Stimulated activated naive B cell treated with anti-CD40 and anti-IgM and Interleukin-4, amounts not matched to agents 10 μg/mL and 1 μg/mL and 100 μg/mL, for 72 hours (primary cell): ENCODE measurements around the gene NKAIN1.
A peak's percentile ranks its signal among the peaks of the same experiment; 100 is the strongest.
"Not testable (repeated sequence)": the region's sequence is repeated elsewhere in the genome, so short reads cannot be mapped to it uniquely, and the experiment has no call there.

Source experiments
- ATAC-seq, 2 donors: fragments of 150-1000 bp; cut with Tn5 transposase; replicated peaks; 2 replicates each; pipeline ENCODE4 v1.10.0; 2021; ENCODE audit warnings: moderate library complexity in 1 of 2
- DNase-seq: peaks from one replicate; pipeline ENCODE4 v3.0.0; 2021
- H3K27ac Mint-ChIP-seq: one replicate; pipeline ENCODE4 v1.8.0; 2022; ENCODE audit warnings: mild to moderate bottlenecking, mixed read lengths
- H3K27me3 Mint-ChIP-seq, 2 donors: one replicate each; pipeline ENCODE4 v1.8.0; 2022; ENCODE audit warnings: mixed read lengths in 2 of 2
- H3K36me3 Mint-ChIP-seq, 2 donors: one replicate each; pipeline ENCODE4 v1.8.0; 2022; ENCODE audit warnings: mixed read lengths in 2 of 2, mild to moderate bottlenecking in 1 of 2
- H3K4me1 Mint-ChIP-seq, 2 donors: one replicate each; pipeline ENCODE4 v1.8.0; 2022; ENCODE audit warnings: mixed read lengths in 2 of 2, mild to moderate bottlenecking in 1 of 2
- H3K4me3 Mint-ChIP-seq, 2 donors: one replicate each; pipeline ENCODE4 v1.8.0; 2022; ENCODE audit warnings: mild to moderate bottlenecking in 2 of 2, mixed read lengths in 2 of 2, moderate library complexity in 1 of 2
- H3K9me3 Mint-ChIP-seq, 2 donors: one replicate each; pipeline ENCODE4 v1.8.0; 2022; ENCODE audit warnings: mixed read lengths in 2 of 2, mild to moderate bottlenecking in 1 of 2

The NKAIN1 gene

GRCh38 chr1:31198600-31198999 is 41.1 kb downstream of the NKAIN1 start:
- H3K27ac Mint-ChIP-seq, result no peak overlapping the region
- DNase-seq (no peak), ATAC-seq (no peak)
- no peaks in the 10 kb centered on the region for H3K4me1 Mint-ChIP-seq
- no peak overlapping the region for H3K4me3 Mint-ChIP-seq
- no peaks in the 10 kb centered on the region for H3K9me3 Mint-ChIP-seq
- no peaks in the 10 kb centered on the region for H3K36me3 Mint-ChIP-seq
- peaks cover 9 to 20% of the 10 kb centered on the region in 2 donors for H3K27me3 Mint-ChIP-seq

DNA sequence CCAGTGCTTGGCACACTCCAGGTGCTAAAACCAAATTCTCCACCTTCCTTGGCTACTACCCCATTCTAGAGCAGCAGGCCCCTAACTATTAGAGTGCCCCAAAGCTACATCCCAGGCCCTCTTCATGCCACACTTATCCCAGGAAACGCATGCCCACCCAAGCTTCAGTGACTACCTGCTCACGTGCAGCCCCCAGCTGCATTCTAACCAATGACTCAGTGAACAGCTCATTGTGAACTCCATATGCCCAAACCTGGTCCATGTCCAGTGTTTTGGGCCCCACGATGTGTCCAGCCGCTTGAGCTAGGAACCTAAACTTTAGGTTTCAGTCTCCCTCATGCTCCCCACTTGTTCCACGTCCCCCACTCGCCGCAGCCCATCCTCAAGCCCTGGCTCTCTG is 41.5 kb downstream of the NKAIN1 start:
- Mint-ChIP-seq H3K27ac (no peak overlapping the region), H3K9me3 (no peaks in the 10 kb centered on the region), H3K4me3 (no peak overlapping the region), H3K4me1 (no peaks in the 10 kb centered on the region), H3K27me3 (peaks cover 9 to 20% of the 10 kb centered on the region in 2 donors), H3K36me3 (no peaks in the 10 kb centered on the region)
- no peak for DNase-seq
- no peak for ATAC-seq

DNA sequence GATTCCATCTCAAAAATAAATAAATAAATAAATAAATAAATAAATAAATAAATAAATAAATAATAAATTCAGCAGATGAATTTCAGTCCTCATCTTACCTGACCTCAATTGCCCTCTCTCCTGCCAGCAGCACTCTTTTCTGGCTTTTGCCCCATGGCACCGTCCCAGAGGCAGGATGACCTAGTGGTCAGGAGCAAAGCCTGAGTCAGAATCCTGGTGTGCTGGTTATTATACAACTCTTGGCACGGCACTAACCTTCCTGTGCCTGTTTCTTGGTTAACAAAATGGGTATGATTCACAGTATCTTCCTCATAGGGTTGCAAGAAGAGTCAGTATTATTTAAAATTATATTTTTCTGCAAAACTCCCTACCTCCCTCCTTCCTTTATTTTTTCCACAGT is 43.0 kb downstream of the NKAIN1 start:
- DNase-seq (no peak), ATAC-seq (no peak)
- no peak overlapping the region for H3K4me3 Mint-ChIP-seq
- no peaks in the 10 kb centered on the region for H3K4me1 Mint-ChIP-seq
- H3K9me3 Mint-ChIP-seq, result no peaks in the 10 kb centered on the region
- H3K36me3 Mint-ChIP-seq, result no peaks in the 10 kb centered on the region
- H3K27ac Mint-ChIP-seq, result no peak overlapping the region
- peaks cover 9 to 20% of the 10 kb centered on the region in 2 donors for H3K27me3 Mint-ChIP-seq

GRCh38 chr1:31195267-31195666 is 44.4 kb downstream of the NKAIN1 start:
- H3K27ac Mint-ChIP-seq, ATAC-seq, H3K36me3 Mint-ChIP-seq, H3K4me1 Mint-ChIP-seq, DNase-seq, H3K9me3 Mint-ChIP-seq, H3K4me3 Mint-ChIP-seq: not testable (repeated sequence)
- H3K27me3 Mint-ChIP-seq, result peaks cover 14 to 20% of the 10 kb centered on the region in 2 donors

GRCh38 chr1:31193729-31194128 is 46.0 kb downstream of the NKAIN1 start:
- H3K4me3 Mint-ChIP-seq, result no peak overlapping the region
- no peak overlapping the region for H3K27ac Mint-ChIP-seq
- ATAC-seq (no peak), DNase-seq (no peak)
- H3K4me1 Mint-ChIP-seq, result no peaks in the 10 kb centered on the region
- no peaks in the 10 kb centered on the region for H3K36me3 Mint-ChIP-seq
- no peaks in the 10 kb centered on the region for H3K9me3 Mint-ChIP-seq
- peaks cover 9 to 10% of the 10 kb centered on the region in 2 donors for H3K27me3 Mint-ChIP-seq

- Mint-ChIP-seq H3K9me3 (no peaks in the 10 kb centered on the region), H3K36me3 (no peaks in the 10 kb centered on the region), H3K27me3 (peaks cover 11 to 19% of the 10 kb centered on the region in 2 donors), H3K4me3 (no peak overlapping the region), H3K27ac (no peak overlapping the region), H3K4me1 (no peaks in the 10 kb centered on the region)
- no peak for ATAC-seq
- DNase-seq, result no peak
These were observed 48.4 kb downstream of the NKAIN1 start for GRCh38 chr1:31191281-31191680.

DNA sequence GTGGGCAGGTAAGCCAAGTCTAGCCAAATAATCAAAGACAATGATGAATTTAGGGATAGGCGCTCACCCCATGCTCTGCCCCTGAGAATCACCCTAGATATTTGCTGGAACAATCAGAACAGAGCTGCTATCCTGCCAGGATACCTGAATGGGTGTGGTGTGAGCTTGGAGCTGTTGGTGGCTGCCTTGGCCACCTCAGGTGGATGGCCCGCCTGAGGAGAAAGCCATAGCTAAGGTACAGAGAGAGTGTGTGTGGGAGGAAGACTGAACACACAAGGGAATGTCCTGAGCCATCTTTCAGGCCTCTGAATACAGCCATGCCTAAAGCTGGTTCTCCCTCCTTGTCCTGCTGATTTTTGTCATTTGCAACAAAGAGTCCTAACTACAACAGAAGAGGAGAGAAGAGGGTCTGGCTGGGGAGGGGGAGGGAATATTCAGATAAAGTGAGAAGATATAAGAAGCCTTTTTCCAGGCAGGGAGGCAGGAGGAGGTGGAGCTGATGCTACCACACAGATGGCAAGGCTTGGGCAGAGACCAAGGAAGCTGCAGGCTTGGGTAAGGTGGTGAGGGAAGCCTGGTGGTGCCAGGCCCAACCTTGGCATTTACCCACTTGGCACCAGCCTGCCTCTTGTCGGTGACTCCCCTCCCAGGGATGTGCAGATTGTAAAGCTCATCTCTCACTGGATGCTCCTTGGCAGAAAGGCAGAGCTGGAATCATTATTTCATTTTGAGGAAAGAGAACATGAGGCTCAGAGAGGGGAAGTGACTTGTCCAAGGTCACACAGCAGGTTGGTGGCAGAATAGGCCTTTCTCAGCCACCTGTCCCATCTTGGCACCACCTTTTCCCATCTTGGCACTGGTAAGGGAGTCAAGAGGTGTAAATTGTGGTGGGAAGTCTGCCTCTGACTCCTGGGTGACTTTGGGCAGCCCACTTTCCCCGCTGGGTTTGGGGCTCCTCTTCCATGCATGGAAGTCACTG is 49.7 kb downstream of the NKAIN1 start:
- no peak overlapping the region for H3K27ac Mint-ChIP-seq
- ATAC-seq (no peak), DNase-seq (no peak)
- H3K4me1 Mint-ChIP-seq, result no peaks in the 10 kb centered on the region
- no peaks in the 10 kb centered on the region for H3K36me3 Mint-ChIP-seq
- no peak overlapping the region for H3K4me3 Mint-ChIP-seq
- peaks cover 11 to 12% of the 10 kb centered on the region in 2 donors for H3K27me3 Mint-ChIP-seq
- no peaks in the 10 kb centered on the region for H3K9me3 Mint-ChIP-seq

- peak; percentile 18 for DNase-seq
These were observed 55.6 kb downstream of the NKAIN1 start for GRCh38 chr1:31183927-31184554.

DNA sequence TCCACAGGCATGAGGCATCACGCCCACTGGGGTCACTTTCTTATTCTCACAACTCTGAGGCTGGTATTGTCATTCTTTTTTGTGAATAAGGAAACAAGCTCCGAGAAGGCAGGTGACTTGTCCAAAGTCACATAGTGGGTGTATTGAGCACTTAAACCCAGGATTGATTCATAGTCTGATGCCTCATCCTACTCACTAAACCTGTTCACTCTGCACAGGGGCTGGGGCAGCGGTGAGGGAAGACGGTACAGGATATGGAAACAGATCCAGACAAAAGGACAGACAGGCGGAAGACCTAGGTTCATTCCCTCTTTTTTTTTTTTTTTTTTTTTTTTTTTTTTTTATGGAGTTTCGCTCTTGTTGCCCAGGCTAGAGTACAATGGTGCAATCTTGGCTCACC is 56.6 kb downstream of the NKAIN1 start:
- DNase-seq, result no peak
- no peak for ATAC-seq
- H3K9me3 Mint-ChIP-seq, result no peaks in the 10 kb centered on the region
- H3K36me3 Mint-ChIP-seq, result no peaks in the 10 kb centered on the region
- H3K4me3 Mint-ChIP-seq, result no peak overlapping the region
- no peak overlapping the region for H3K27ac Mint-ChIP-seq
- H3K27me3 Mint-ChIP-seq, result peaks cover 48 to 63% of the 10 kb centered on the region in 2 donors
- peaks cover 6 to 18% of the 10 kb centered on the region in 2 donors for H3K4me1 Mint-ChIP-seq

More at GRCh38 chr1:31183927-31184554, 55.6 kb downstream of the NKAIN1 start:
- ATAC-seq, result no peak
- Mint-ChIP-seq H3K4me3 (no peak overlapping the region), H3K27ac (no peak overlapping the region), H3K4me1 (peaks cover 6 to 18% of the 10 kb centered on the region in 2 donors), H3K27me3 (peaks cover 44 to 58% of the 10 kb centered on the region in 2 donors), H3K36me3 (no peaks in the 10 kb centered on the region), H3K9me3 (no peaks in the 10 kb centered on the region)

DNA sequence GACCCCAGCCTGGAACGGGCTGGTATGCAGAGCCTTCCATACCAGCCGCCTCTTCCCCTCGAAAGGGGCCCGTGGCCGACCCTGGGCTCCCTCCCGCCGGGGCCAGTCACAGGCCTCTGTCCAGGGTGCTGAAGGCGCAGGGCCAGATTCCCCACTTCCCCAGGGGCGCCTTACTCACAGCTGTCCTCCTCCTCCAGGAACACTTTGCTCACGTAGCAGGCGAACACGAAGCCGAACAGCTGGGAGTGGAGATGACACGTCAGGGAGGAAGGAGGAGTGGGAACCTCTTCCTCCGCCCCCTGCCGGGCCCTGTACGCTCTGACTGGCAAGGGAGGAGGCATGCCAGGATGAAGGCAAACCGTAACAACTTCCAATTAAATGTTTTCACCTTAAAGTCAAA is 57.3 kb downstream of the NKAIN1 start:
- DNase-seq (peak; percentile 24), ATAC-seq (peak; percentile 61 to 62)
- peaks cover 52 to 60% of the 10 kb centered on the region in 2 donors for H3K27me3 Mint-ChIP-seq
- H3K27ac Mint-ChIP-seq, result no peak overlapping the region
- no peaks in the 10 kb centered on the region for H3K36me3 Mint-ChIP-seq
- H3K4me1 Mint-ChIP-seq, result peaks cover 6 to 18% of the 10 kb centered on the region in 2 donors
- peak overlapping the region in 1 of 2 donors; percentile 72 for H3K4me3 Mint-ChIP-seq
- H3K9me3 Mint-ChIP-seq, result no peaks in the 10 kb centered on the region

- peak; percentile 41 for DNase-seq
These were observed 58.0 kb downstream of the NKAIN1 start for GRCh38 chr1:31181515-31182343.

DNA sequence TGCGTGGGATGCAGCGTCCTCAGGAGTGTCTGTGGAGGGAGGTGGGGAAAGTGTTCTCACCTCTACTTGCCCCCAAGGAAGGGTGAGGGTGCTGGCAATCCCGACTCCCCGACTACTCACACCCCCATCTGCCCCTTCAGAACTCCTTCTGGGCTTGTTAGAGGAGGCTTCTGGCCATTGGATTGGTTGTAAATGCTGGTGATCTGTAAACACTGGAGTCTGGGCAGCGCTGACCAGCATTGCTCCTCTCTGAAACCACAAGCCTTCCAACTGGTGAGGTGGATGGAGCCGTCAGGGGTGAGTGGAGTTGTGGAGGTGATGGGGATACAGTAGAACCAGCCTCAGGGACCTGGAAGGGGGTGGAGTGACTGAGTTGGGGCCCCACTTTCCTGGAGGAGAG is 59.3 kb downstream of the NKAIN1 start:
- H3K9me3 Mint-ChIP-seq, result no peaks in the 10 kb centered on the region
- H3K27me3 Mint-ChIP-seq, result peaks cover 45 to 54% of the 10 kb centered on the region in 2 donors
- H3K27ac Mint-ChIP-seq, result no peak overlapping the region
- DNase-seq (no peak), ATAC-seq (no peak)
- H3K4me1 Mint-ChIP-seq, result peaks cover 6 to 18% of the 10 kb centered on the region in 2 donors
- no peak overlapping the region for H3K4me3 Mint-ChIP-seq
- H3K36me3 Mint-ChIP-seq, result no peaks in the 10 kb centered on the region

More at GRCh38 chr1:31181515-31182343, 58.0 kb downstream of the NKAIN1 start:
- peaks cover 6 to 18% of the 10 kb centered on the region in 2 donors for H3K4me1 Mint-ChIP-seq
- H3K36me3 Mint-ChIP-seq, result no peaks in the 10 kb centered on the region
- H3K9me3 Mint-ChIP-seq, result no peaks in the 10 kb centered on the region
- H3K27ac Mint-ChIP-seq, result no peak overlapping the region
- peaks cover 46 to 54% of the 10 kb centered on the region in 2 donors for H3K27me3 Mint-ChIP-seq
- peak overlapping the region; percentile 23 to 72 for H3K4me3 Mint-ChIP-seq
- peak; percentile 70 to 72 for ATAC-seq

DNA sequence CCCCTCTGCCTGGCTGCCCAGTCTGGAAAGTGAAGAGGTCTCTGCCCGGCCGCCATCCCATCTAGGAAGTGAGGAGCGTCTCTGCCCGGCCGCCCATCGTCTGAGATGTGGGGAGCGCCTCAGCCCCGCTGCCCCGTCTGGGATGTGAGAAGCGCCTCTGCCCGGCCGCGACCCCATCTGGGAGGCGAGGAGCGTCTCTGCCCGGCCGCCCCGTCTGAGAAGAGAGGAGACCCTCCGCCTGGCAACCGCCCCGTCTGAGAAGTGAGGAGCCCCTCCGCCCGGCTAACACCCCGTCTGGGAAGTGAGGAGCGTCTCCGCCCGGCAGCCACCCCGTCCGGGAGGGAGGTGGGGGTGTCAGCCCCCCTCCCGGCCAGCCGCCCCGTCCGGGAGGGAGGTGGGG is 63.4 kb downstream of the NKAIN1 start:
- H3K4me3 Mint-ChIP-seq, DNase-seq, H3K4me1 Mint-ChIP-seq, ATAC-seq, H3K27ac Mint-ChIP-seq, H3K9me3 Mint-ChIP-seq, H3K36me3 Mint-ChIP-seq: not testable (repeated sequence)
- peaks cover 27 to 28% of the 10 kb centered on the region in 2 donors for H3K27me3 Mint-ChIP-seq

DNA sequence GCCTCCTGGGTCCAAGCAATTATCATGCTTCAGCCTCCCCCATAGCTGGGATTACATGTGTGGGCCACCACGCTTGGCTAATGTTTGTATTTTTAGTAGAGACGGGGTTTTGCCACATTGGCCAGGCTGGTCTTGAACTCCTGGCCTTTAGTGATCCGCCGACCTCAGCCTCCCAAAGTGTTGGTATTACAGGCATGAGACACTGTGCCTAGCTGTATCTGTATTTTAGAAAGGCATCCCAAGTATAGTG is 69.3 kb downstream of the NKAIN1 start:
- ATAC-seq (no peak), DNase-seq (no peak)
- peaks cover 0 to 6% of the 10 kb centered on the region in 2 donors for H3K4me1 Mint-ChIP-seq
- no peaks in the 10 kb centered on the region for H3K36me3 Mint-ChIP-seq
- no peak overlapping the region for H3K27ac Mint-ChIP-seq
- H3K9me3 Mint-ChIP-seq, result no peaks in the 10 kb centered on the region
- H3K27me3 Mint-ChIP-seq, result peaks cover 0 to 4% of the 10 kb centered on the region in 2 donors
- no peak overlapping the region for H3K4me3 Mint-ChIP-seq
